ENCODE measurements around the gene ANKS1B. TPM values are rescaled to one million over a fixed set of nuclear protein-coding genes. Genes with fewer than 3 reads are reported as not detected.

ANKS1B gene
- total RNA-seq, 2 experiments from 2014 or later = 0.30 to 1.3 TPM

- no peak for DNase-seq
- no peaks in the 10 kb centered on the region for H3K4me1 Mint-ChIP-seq
- CTCF ChIA-PET = no interaction called here
- POLR2A ChIA-PET = no interaction called here
- no peaks in the 10 kb centered on the region for H3K9me3 Mint-ChIP-seq
- no peak overlapping the region for H3K27ac Mint-ChIP-seq
- no peaks in the 10 kb centered on the region for H3K36me3 Mint-ChIP-seq (ENCODE audit: low read depth)
- no peak overlapping the region for H3K4me3 Mint-ChIP-seq
- no peaks in the 10 kb centered on the region for H3K27me3 Mint-ChIP-seq
Observed at GRCh38 chr12:99170037-99170436, 814.7 kb downstream of the ANKS1B start.

- Mint-ChIP-seq H3K36me3 (ENCODE audit: low read depth) (no peaks in the 10 kb centered on the region), H3K27me3 (no peaks in the 10 kb centered on the region), H3K4me1 (no peaks in the 10 kb centered on the region), H3K4me3 (no peak overlapping the region), H3K27ac (no peak overlapping the region), H3K9me3 (no peaks in the 10 kb centered on the region)
- CTCF ChIA-PET = no interaction called here
- POLR2A ChIA-PET = no interaction called here
- no peak for DNase-seq
Observed at GRCh38 chr12:99157946-99158345, 826.8 kb downstream of the ANKS1B start.

GRCh38 chr12:99154983-99155336, 829.8 kb downstream of the ANKS1B start:
- CTCF ChIA-PET = no interaction called here

GRCh38 chr12:99154216-99154982, 830.3 kb downstream of the ANKS1B start:
- H3K4me1 Mint-ChIP-seq = no peaks in the 10 kb centered on the region
- H3K36me3 Mint-ChIP-seq (ENCODE audit: low read depth) = no peaks in the 10 kb centered on the region
- ChIA-PET CTCF (no interaction called here), POLR2A (no interaction called here)
- no peak overlapping the region for H3K4me3 Mint-ChIP-seq
- no peaks in the 10 kb centered on the region for H3K9me3 Mint-ChIP-seq
- no peak for DNase-seq
- H3K27me3 Mint-ChIP-seq = no peaks in the 10 kb centered on the region
- no peak overlapping the region for H3K27ac Mint-ChIP-seq

More at GRCh38 chr12:99154983-99155336, 829.8 kb downstream of the ANKS1B start:
- no peaks in the 10 kb centered on the region for H3K4me1 Mint-ChIP-seq
- no peaks in the 10 kb centered on the region for H3K9me3 Mint-ChIP-seq
- H3K36me3 Mint-ChIP-seq (ENCODE audit: low read depth) = no peaks in the 10 kb centered on the region
- no peak for DNase-seq
- no peaks in the 10 kb centered on the region for H3K27me3 Mint-ChIP-seq
- POLR2A ChIA-PET = no interaction called here
- no peak overlapping the region for H3K4me3 Mint-ChIP-seq
- no peak overlapping the region for H3K27ac Mint-ChIP-seq

GRCh38 chr12:99153293-99153692, 831.4 kb downstream of the ANKS1B start:
- H3K36me3 Mint-ChIP-seq (ENCODE audit: low read depth) = no peaks in the 10 kb centered on the region
- no peaks in the 10 kb centered on the region for H3K9me3 Mint-ChIP-seq
- H3K4me3 Mint-ChIP-seq = no peak overlapping the region
- H3K4me1 Mint-ChIP-seq = no peaks in the 10 kb centered on the region
- ChIA-PET POLR2A (no interaction called here), CTCF (no interaction called here)
- no peak overlapping the region for H3K27ac Mint-ChIP-seq
- H3K27me3 Mint-ChIP-seq = no peaks in the 10 kb centered on the region
- no peak for DNase-seq

- H3K9me3 Mint-ChIP-seq = no peaks in the 10 kb centered on the region
- H3K36me3 Mint-ChIP-seq (ENCODE audit: low read depth) = no peaks in the 10 kb centered on the region
- H3K27ac Mint-ChIP-seq = no peak overlapping the region
- DNase-seq = no peak
- CTCF ChIA-PET = no interaction called here
- no peak overlapping the region for H3K4me3 Mint-ChIP-seq
- POLR2A ChIA-PET = no interaction called here
- no peaks in the 10 kb centered on the region for H3K4me1 Mint-ChIP-seq
- no peaks in the 10 kb centered on the region for H3K27me3 Mint-ChIP-seq
Observed at GRCh38 chr12:99152337-99152736, 832.4 kb downstream of the ANKS1B start.

- no peak overlapping the region for H3K4me3 Mint-ChIP-seq
- H3K27me3 Mint-ChIP-seq = no peaks in the 10 kb centered on the region
- ChIA-PET POLR2A (no interaction called here), CTCF (interaction anchor here (0.7 kb wide), 1 partner anchor 1607 kb away, joined by 3 read pairs; no protein-coding TSS in a partner anchor)
- no peaks in the 10 kb centered on the region for H3K4me1 Mint-ChIP-seq
- no peaks in the 10 kb centered on the region for H3K9me3 Mint-ChIP-seq
- H3K36me3 Mint-ChIP-seq (ENCODE audit: low read depth) = no peaks in the 10 kb centered on the region
- no peak overlapping the region for H3K27ac Mint-ChIP-seq
- DNase-seq = no peak
Observed at GRCh38 chr12:99151744-99152143, 833.0 kb downstream of the ANKS1B start.

- Mint-ChIP-seq H3K27ac (no peak overlapping the region), H3K36me3 (ENCODE audit: low read depth) (no peaks in the 10 kb centered on the region), H3K27me3 (no peaks in the 10 kb centered on the region), H3K4me1 (no peaks in the 10 kb centered on the region), H3K4me3 (no peak overlapping the region), H3K9me3 (peaks cover 5% of the 10 kb centered on the region)
- no peak for DNase-seq
- ChIA-PET CTCF (no interaction called here), POLR2A (no interaction called here)
Observed at GRCh38 chr12:99147130-99147529, 837.6 kb downstream of the ANKS1B start.

GRCh38 chr12:99146730-99147129, 838.0 kb downstream of the ANKS1B start:
- H3K4me3 Mint-ChIP-seq = no peak overlapping the region
- H3K36me3 Mint-ChIP-seq (ENCODE audit: low read depth) = no peaks in the 10 kb centered on the region
- H3K27ac Mint-ChIP-seq = no peak overlapping the region
- H3K4me1 Mint-ChIP-seq = no peaks in the 10 kb centered on the region
- CTCF ChIA-PET = no interaction called here
- peaks cover 5% of the 10 kb centered on the region for H3K9me3 Mint-ChIP-seq
- POLR2A ChIA-PET = no interaction called here
- H3K27me3 Mint-ChIP-seq = no peaks in the 10 kb centered on the region
- no peak for DNase-seq

- H3K36me3 Mint-ChIP-seq (ENCODE audit: low read depth) = no peaks in the 10 kb centered on the region
- H3K27ac Mint-ChIP-seq = no peak overlapping the region
- H3K4me3 Mint-ChIP-seq = no peak overlapping the region
- no peaks in the 10 kb centered on the region for H3K27me3 Mint-ChIP-seq
- DNase-seq = no peak
- H3K4me1 Mint-ChIP-seq = no peaks in the 10 kb centered on the region
- peaks cover 5% of the 10 kb centered on the region for H3K9me3 Mint-ChIP-seq
- ChIA-PET POLR2A (no interaction called here), CTCF (no interaction called here)
Observed at GRCh38 chr12:99146185-99146584, 838.6 kb downstream of the ANKS1B start.

GRCh38 chr12:99142651-99143050, 842.1 kb downstream of the ANKS1B start:
- no peak overlapping the region for H3K4me3 Mint-ChIP-seq
- no peaks in the 10 kb centered on the region for H3K36me3 Mint-ChIP-seq (ENCODE audit: low read depth)
- peaks cover 5% of the 10 kb centered on the region for H3K9me3 Mint-ChIP-seq
- ChIA-PET CTCF (no interaction called here), POLR2A (no interaction called here)
- no peaks in the 10 kb centered on the region for H3K27me3 Mint-ChIP-seq
- H3K4me1 Mint-ChIP-seq = no peaks in the 10 kb centered on the region
- H3K27ac Mint-ChIP-seq = no peak overlapping the region
- DNase-seq = no peak

GRCh38 chr12:99140017-99140720, 844.6 kb downstream of the ANKS1B start:
- no peak overlapping the region for H3K27ac Mint-ChIP-seq
- CTCF ChIA-PET = no interaction called here
- peaks cover 5% of the 10 kb centered on the region for H3K9me3 Mint-ChIP-seq
- no peak for DNase-seq
- POLR2A ChIA-PET = no interaction called here
- no peaks in the 10 kb centered on the region for H3K36me3 Mint-ChIP-seq (ENCODE audit: low read depth)
- no peaks in the 10 kb centered on the region for H3K4me1 Mint-ChIP-seq
- no peak overlapping the region for H3K4me3 Mint-ChIP-seq
- H3K27me3 Mint-ChIP-seq = no peaks in the 10 kb centered on the region

GRCh38 chr12:99138393-99138792, 846.3 kb downstream of the ANKS1B start:
- ChIA-PET CTCF (no interaction called here), POLR2A (no interaction called here)
- Mint-ChIP-seq H3K4me1 (no peaks in the 10 kb centered on the region), H3K36me3 (ENCODE audit: low read depth) (no peaks in the 10 kb centered on the region), H3K27ac (no peak overlapping the region), H3K4me3 (no peak overlapping the region), H3K27me3 (no peaks in the 10 kb centered on the region), H3K9me3 (peaks cover under 1% of the 10 kb centered on the region)
- no peak for DNase-seq

- no peaks in the 10 kb centered on the region for H3K9me3 Mint-ChIP-seq
- H3K27me3 Mint-ChIP-seq = no peaks in the 10 kb centered on the region
- no peaks in the 10 kb centered on the region for H3K4me1 Mint-ChIP-seq
- H3K4me3 Mint-ChIP-seq = no peak overlapping the region
- ChIA-PET CTCF (no interaction called here), POLR2A (no interaction called here)
- DNase-seq = no peak
- H3K27ac Mint-ChIP-seq = no peak overlapping the region
- H3K36me3 Mint-ChIP-seq (ENCODE audit: low read depth) = no peaks in the 10 kb centered on the region
Observed at GRCh38 chr12:99137124-99137855, 847.4 kb downstream of the ANKS1B start.

Measured in activated CD4-positive, alpha-beta memory T cell treated with anti-CD3 and anti-CD28 coated beads, Interleukin-2, amount 10 ng/mL, durations not matched to agents 7 days and 5 days (primary cell).